H9 (cell line): Measurements from ENCODE around the gene RPRD1B. TPM values are rescaled to one million over a fixed set of nuclear protein-coding genes. Genes with fewer than 3 reads are reported as not detected.

Experiments used
- DNase-seq: peaks from one replicate; pipeline ENCODE4 v3.0.0-alpha.2; 2017
- H2AFZ ChIP-seq: one replicate; pipeline ENCODE4 v1.6.1; 2013; ENCODE audit warnings: mild to moderate bottlenecking, low read length, control low read depth, moderate library complexity
- H2AK5ac ChIP-seq: 2 replicates; pipeline ENCODE4 v1.6.1; 2013; ENCODE audit warnings: low read length, control low read depth, mixed read lengths; ENCODE audit not compliant: insufficient read length
- H2BK120ac ChIP-seq: one replicate; pipeline ENCODE4 v1.6.1; 2013; ENCODE audit warnings: low read depth, mild to moderate bottlenecking, low read length, control low read depth, inconsistent platforms; ENCODE audit not compliant: poor library complexity, severe bottlenecking
- H2BK12ac ChIP-seq: 2 replicates; pipeline ENCODE4 v1.6.1; 2013; ENCODE audit warnings: low read length, control low read depth, mixed read lengths, low read depth; ENCODE audit not compliant: insufficient read length
- H2BK15ac ChIP-seq: 2 replicates; pipeline ENCODE4 v1.6.1; 2013; ENCODE audit warnings: low read depth, low read length, control low read depth
- H2BK20ac ChIP-seq: one replicate; pipeline ENCODE4 v1.6.1; 2013; ENCODE audit warnings: low read depth, mild to moderate bottlenecking, low read length, control low read depth, inconsistent platforms; ENCODE audit not compliant: poor library complexity, severe bottlenecking
- H2BK5ac ChIP-seq: 2 replicates; pipeline ENCODE4 v1.6.1; 2013; ENCODE audit warnings: low read length, control low read depth, mixed read lengths; ENCODE audit not compliant: insufficient read length
- H3K14ac ChIP-seq: 2 replicates; pipeline ENCODE4 v1.6.1; 2013; ENCODE audit warnings: low read length, control low read depth; ENCODE audit not compliant: insufficient read depth
- H3K18ac ChIP-seq: 2 replicates; pipeline ENCODE4 v1.6.1; 2013; ENCODE audit warnings: low read depth, mild to moderate bottlenecking, mixed read lengths, low read length, control low read depth; ENCODE audit not compliant: insufficient read length
- H3K23ac ChIP-seq: 2 replicates; pipeline ENCODE4 v1.6.1; 2013; ENCODE audit warnings: low read length, control low read depth, mixed read lengths, low read depth; ENCODE audit not compliant: insufficient read length
- H3K23me2 ChIP-seq: 2 replicates; pipeline ENCODE4 v1.6.1; 2013; ENCODE audit warnings: low read depth, mild to moderate bottlenecking, mixed read lengths, low read length, control low read depth; ENCODE audit not compliant: insufficient read length, poor library complexity, severe bottlenecking
- H3K27ac ChIP-seq: 2 replicates; pipeline ENCODE4 v1.5.1; 2013; ENCODE audit warnings: low read length, control low read depth, mixed read lengths, low read depth; ENCODE audit not compliant: insufficient read length
- H3K27me3 ChIP-seq: 2 replicates; pipeline ENCODE4 v1.6.1; 2013; ENCODE audit warnings: low read length, control low read depth, inconsistent platforms; ENCODE audit not compliant: insufficient read depth
- H3K4ac ChIP-seq: 2 replicates; pipeline ENCODE4 v1.6.1; 2013; ENCODE audit warnings: low read depth, mild to moderate bottlenecking, control low read depth, inconsistent platforms, low read length, moderate library complexity
- H3K4me1 ChIP-seq: 2 replicates; pipeline ENCODE4 v1.6.1; 2013; ENCODE audit warnings: low read length, control low read depth, inconsistent platforms; ENCODE audit not compliant: insufficient read depth
- H3K4me2 ChIP-seq: 2 replicates; pipeline ENCODE4 v1.6.1; 2013; ENCODE audit warnings: low read length, control low read depth, mixed read lengths; ENCODE audit not compliant: insufficient read length, insufficient read depth
- H3K56ac ChIP-seq: 2 replicates; pipeline ENCODE4 v1.6.1; 2013; ENCODE audit warnings: low read depth, mild to moderate bottlenecking, mixed read lengths, low read length, control low read depth; ENCODE audit not compliant: insufficient read length
- H3K79me1 ChIP-seq: 2 replicates; pipeline ENCODE4 v1.6.1; 2013; ENCODE audit warnings: low read depth, mild to moderate bottlenecking, moderate library complexity, low read length, control low read depth, inconsistent platforms; ENCODE audit not compliant: insufficient read depth, poor library complexity, severe bottlenecking
- H3K79me2 ChIP-seq: 2 replicates; pipeline ENCODE4 v1.6.1; 2013; ENCODE audit warnings: low read length, control low read depth, inconsistent platforms; ENCODE audit not compliant: insufficient read depth
- H3K9ac ChIP-seq: 2 replicates; pipeline ENCODE4 v1.6.1; 2013; ENCODE audit warnings: low read length, control low read depth, mixed read lengths; ENCODE audit not compliant: insufficient read length; ENCODE audit errors: extremely low read depth
- H3K9me3 ChIP-seq: one replicate; pipeline ENCODE4 v1.6.1; 2013; ENCODE audit warnings: low read depth, low read length, inconsistent platforms; ENCODE audit not compliant: control insufficient read depth
- H3T11ph ChIP-seq: one replicate; pipeline ENCODE4 v1.6.1; 2013; ENCODE audit warnings: mild to moderate bottlenecking, low read length, control low read depth, inconsistent platforms
- H4K20me1 ChIP-seq: one replicate; pipeline ENCODE4 v1.6.1; 2013; ENCODE audit not compliant: control insufficient read depth, insufficient read length, insufficient read depth
- H4K5ac ChIP-seq: 2 replicates; pipeline ENCODE4 v1.6.1; 2013; ENCODE audit warnings: low read depth, mild to moderate bottlenecking, mixed read lengths, low read length, control low read depth; ENCODE audit not compliant: insufficient read length
- H4K8ac ChIP-seq: replicated peaks from 2 replicates; pipeline ENCODE4 v1.6.1; 2013; ENCODE audit warnings: low read length, control low read depth, mixed read lengths, low read depth; ENCODE audit not compliant: insufficient read length
- H4K91ac ChIP-seq: 2 replicates; pipeline ENCODE4 v1.6.1; 2013; ENCODE audit warnings: low read depth, mild to moderate bottlenecking, moderate library complexity, mixed read lengths, low read length, control low read depth; ENCODE audit not compliant: insufficient read length
- H3K27ac Mint-ChIP-seq, 3 experiments: 2 replicates in 2 of 3; 3 replicates in 1 of 3; pipeline ENCODE4 v1.8.0; 2020 to 2021; ENCODE audit warnings: mixed read lengths in 3 of 3, mild to moderate bottlenecking in 1 of 3, moderate library complexity in 1 of 3
- H3K27me3 Mint-ChIP-seq: 2 replicates; pipeline ENCODE4 v1.8.0; 2021; ENCODE audit warnings: low read depth, mild to moderate bottlenecking, moderate library complexity, mixed read lengths
- H3K36me3 Mint-ChIP-seq, 3 experiments: 2 replicates in 2 of 3; 3 replicates in 1 of 3; pipeline ENCODE4 v1.8.0; 2020 to 2021; ENCODE audit warnings: low read depth in 3 of 3, mixed read lengths in 3 of 3; ENCODE audit not compliant: insufficient read depth in 1 of 3
- H3K4me1 Mint-ChIP-seq, 2 experiments: 2 replicates each; pipeline ENCODE4 v1.8.0; 2020; ENCODE audit warnings: mixed read lengths in 2 of 2
- H3K4me3 Mint-ChIP-seq, 2 experiments: 2 replicates in 1 of 2; 3 replicates in 1 of 2; pipeline ENCODE4 v1.8.0; 2020 to 2021; ENCODE audit warnings: mild to moderate bottlenecking in 2 of 2, mixed read lengths in 2 of 2, moderate library complexity in 1 of 2
- H3K9me3 Mint-ChIP-seq, 2 experiments: 2 replicates in 1 of 2; 3 replicates in 1 of 2; pipeline ENCODE4 v1.8.0; 2020; ENCODE audit warnings: mild to moderate bottlenecking in 2 of 2, mixed read lengths in 2 of 2, moderate library complexity in 1 of 2
- CTCF ChIP-seq: fragments of 200-600 bp; sonication (generic); conservative IDR thresholded peaks from 3 replicates; pipeline ENCODE4 v1.8.0; 2021; ENCODE audit warnings: antibody characterized with exemption, mild to moderate bottlenecking
- WGBS: extraction: QIAGEN DNeasy Blood & Tissue Kit; methylation state at CpG from one replicate; pipeline ENCODE4 v1.1.7; 2013; ENCODE audit warnings: missing lambda C conversion rate, low lambda C conversion rate, mixed read lengths; ENCODE audit not compliant: insufficient read length; ENCODE audit errors: extremely low coverage; 5-methylcytosine and 5-hydroxymethylcytosine counted together
- total RNA-seq: library from RNA; stranded (reverse); gene quantifications from 2 replicates; pipeline ENCODE4 v1.2.1, GENCODE V29; 2021

The RPRD1B gene
- total RNA-seq, 1 experiment from 2014 or later: 34.3 TPM

- H3K27ac Mint-ChIP-seq: no peak overlapping the region
- H2AFZ ChIP-seq: no peak overlapping the region
- no peak overlapping the region for H3K9ac ChIP-seq
- H3K4me1 ChIP-seq: no peaks in the 10 kb centered on the region
- H3K27me3 Mint-ChIP-seq: no peaks in the 10 kb centered on the region; the same call in none of the 2 replicates
- H3K27ac ChIP-seq: no peak overlapping the region
- H3K4me1 Mint-ChIP-seq: peaks cover 3 to 7% of the 10 kb centered on the region in 2 experiments
- TF ChIP-seq CTCF: no peak
- H3K9me3 ChIP-seq: no peaks in the 10 kb centered on the region
- H4K91ac ChIP-seq: no peak overlapping the region
- no peaks in the 10 kb centered on the region for H3K27me3 ChIP-seq
- no peak overlapping the region for H4K8ac ChIP-seq
- no peak overlapping the region for H3K23ac ChIP-seq
- no peak overlapping the region for H3K14ac ChIP-seq
- no peak overlapping the region for H2BK15ac ChIP-seq
- H3K56ac ChIP-seq: no peak overlapping the region
- H3K36me3 Mint-ChIP-seq: no peaks in the 10 kb centered on the region
- H4K20me1 ChIP-seq: no peaks in the 10 kb centered on the region
- no peak overlapping the region for H4K5ac ChIP-seq
- H2AK5ac ChIP-seq: no peak overlapping the region
- no peak overlapping the region for H3K4me3 Mint-ChIP-seq
- H3K4me2 ChIP-seq: no peak overlapping the region
- no peaks in the 10 kb centered on the region for H3K9me3 Mint-ChIP-seq
- H2BK120ac ChIP-seq: no peak overlapping the region
- H3K79me1 ChIP-seq: no peaks in the 10 kb centered on the region
- H3K79me2 ChIP-seq: no peaks in the 10 kb centered on the region
- WGBS: no CpG with 5 or more reads among the region's 15 CpGs
- no peak overlapping the region for H3K4ac ChIP-seq
- no peaks in the 10 kb centered on the region for H3K23me2 ChIP-seq
- DNase-seq: no peak
- no peak overlapping the region for H3K18ac ChIP-seq
- no peak overlapping the region for H3T11ph ChIP-seq
- H2BK20ac ChIP-seq: no peak overlapping the region
- H2BK12ac ChIP-seq: no peak overlapping the region
- no peak overlapping the region for H2BK5ac ChIP-seq
These were observed 96.5 kb downstream of the RPRD1B start for GRCh38 chr20:38129893-38130609.
